SK-N-MC (cell line): Measurements from ENCODE around the gene TAS2R20.

Source experiments
- EZH2 ChIP-seq: fragments of 200-600 bp; sonication (generic); IDR thresholded peaks from one replicate; pipeline ENCODE4 v1.6.1; 2017; ENCODE audit warnings: antibody characterized with exemption
- POLR2AphosphoS5 ChIP-seq: IDR thresholded peaks from 2 replicates; pipeline ENCODE4 v1.6.1; 2012; ENCODE audit warnings: mild to moderate bottlenecking, low read depth, low read length, borderline replicate concordance

GRCh38 chr12:10994307-10994706 is 3.8 kb downstream of the TAS2R20 start:
- TF ChIP-seq EZH2 (no peak), POLR2AphosphoS5 (no peak)
